CD4-positive, alpha-beta memory T cell (primary cell): Measurements from ENCODE around the gene ACTR1B. TPM values are rescaled to one million over a fixed set of nuclear protein-coding genes. Genes with fewer than 3 reads are reported as not detected.

ENCODE experiments used
- CTCF ChIA-PET: fragments of 350-600 bp; sonication (Branson Sonifier 250); formaldehyde crosslinking; loops from one replicate; lab custom pipeline; 2021; ENCODE audit warnings: inconsistent platforms; ENCODE audit not compliant: partially characterized antibody; lab: Charles Lee
- POLR2A ChIA-PET: fragments of 350-600 bp; sonication (Branson Sonifier 250); formaldehyde crosslinking; loops from one replicate; lab custom pipeline; 2021; ENCODE audit not compliant: partially characterized antibody; lab: Charles Lee
- DNase-seq, 5 donors: peaks; one replicate each; pipeline versions ENCODE4 v3.0.0 to v3.0.0-alpha.2; 2020 to 2022; ENCODE audit warnings: mixed read lengths in 1 of 5
- H3K27ac ChIP-seq: one replicate; pipeline ENCODE4 v1.7.0; 2013; ENCODE audit warnings: low read depth, low read length
- H3K27me3 ChIP-seq: 2 replicates; pipeline ENCODE4 v1.7.0; 2013; ENCODE audit warnings: mild to moderate bottlenecking, low read length, moderate library complexity; ENCODE audit not compliant: insufficient read depth
- H3K36me3 ChIP-seq: 2 replicates; pipeline ENCODE4 v1.7.0; 2013; ENCODE audit warnings: mild to moderate bottlenecking, low read length, moderate library complexity; ENCODE audit not compliant: insufficient read depth
- H3K4me1 ChIP-seq: 2 replicates; pipeline ENCODE4 v1.7.0; 2013; ENCODE audit warnings: mild to moderate bottlenecking, low read length, moderate library complexity; ENCODE audit not compliant: insufficient read depth
- H3K4me3 ChIP-seq, 2 donors: one replicate each; pipeline ENCODE4 v1.7.0; 2013; ENCODE audit warnings: low read length in 2 of 2, mild to moderate bottlenecking in 1 of 2
- H3K9me3 ChIP-seq, 2 donors: one replicate each; pipeline ENCODE4 v1.7.0; 2013; ENCODE audit warnings: low read length in 2 of 2, control low read depth in 1 of 2; ENCODE audit not compliant: control insufficient read depth in 1 of 2
- H3K27ac Mint-ChIP-seq, 7 donors: one replicate each; pipeline ENCODE4 v1.8.0; 2020 to 2021; ENCODE audit warnings: mixed read lengths in 7 of 7, mild to moderate bottlenecking in 6 of 7, inconsistent platforms in 3 of 7, moderate library complexity in 3 of 7
- H3K27me3 Mint-ChIP-seq, 2 donors: one replicate each; pipeline ENCODE4 v1.8.0; 2020 to 2021; ENCODE audit warnings: mixed read lengths in 2 of 2
- H3K36me3 Mint-ChIP-seq, 2 donors: one replicate each; pipeline ENCODE4 v1.8.0; 2020 to 2021; ENCODE audit warnings: mixed read lengths in 2 of 2, inconsistent platforms in 1 of 2, mild to moderate bottlenecking in 1 of 2
- H3K4me1 Mint-ChIP-seq, 4 donors: one replicate each; pipeline ENCODE4 v1.8.0; 2020 to 2021; ENCODE audit warnings: mixed read lengths in 4 of 4, mild to moderate bottlenecking in 1 of 4
- H3K4me3 Mint-ChIP-seq, 8 donors: one replicate each; pipeline ENCODE4 v1.8.0; 2020 to 2021; ENCODE audit warnings: mixed read lengths in 8 of 8, mild to moderate bottlenecking in 7 of 8, moderate library complexity in 6 of 8, inconsistent platforms in 3 of 8
- H3K9me3 Mint-ChIP-seq, 8 donors: one replicate each; pipeline ENCODE4 v1.8.0; 2020 to 2021; ENCODE audit warnings: mixed read lengths in 8 of 8, mild to moderate bottlenecking in 5 of 8, inconsistent platforms in 3 of 8, moderate library complexity in 1 of 8
- intact Hi-C: fragments of 100-400 bp; cut with micrococcal nuclease; formaldehyde crosslinking; loops from one replicate; pipeline ENCODE4 v1.15.1; 2023
- polyA plus RNA-seq, 2 donors: library from polyadenylated mRNA; unstranded; fragments of 300-500 nt; fragmentation: Illumina TruSeq; gene quantifications; one replicate each; pipeline ENCODE4 v1.2.3, GENCODE V29; 2021
- total RNA-seq, 2 experiments: library from RNA; stranded (reverse); gene quantifications; one replicate each; pipeline ENCODE4 v1.2.3, GENCODE V29; 2021

The ACTR1B gene
- total and polyA plus RNA-seq, 4 experiments from 2014 or later, result 12.0 to 97.6 (median 55.8) TPM

DNA sequence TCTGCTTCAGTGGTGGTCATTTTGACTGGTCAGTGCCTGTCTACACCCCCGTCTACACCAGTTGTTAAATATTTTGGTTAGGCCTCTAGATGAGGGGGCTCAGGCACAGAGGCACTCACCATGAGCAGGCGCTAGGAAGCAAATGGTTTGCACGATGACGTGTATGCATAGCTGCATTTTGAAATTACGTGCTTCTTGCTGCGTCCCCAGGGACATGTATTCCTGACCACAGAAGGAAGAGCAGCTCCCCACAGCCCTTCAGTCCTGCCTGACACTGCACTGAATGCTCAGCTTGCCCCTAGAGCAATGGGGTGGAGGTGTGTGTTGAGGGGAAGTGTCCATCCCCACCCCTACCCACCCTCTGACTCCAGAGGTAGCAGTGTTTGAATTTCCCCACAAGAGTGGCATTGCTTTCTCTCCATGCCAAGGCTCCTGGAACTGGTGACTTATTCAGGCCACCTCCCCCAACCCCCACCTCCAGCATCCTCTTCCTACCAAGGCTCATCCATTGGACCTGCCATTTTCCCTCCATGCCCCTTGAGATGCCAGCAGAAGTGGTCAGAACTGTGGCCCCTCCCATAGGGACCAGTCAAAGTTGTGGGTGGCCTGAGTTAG is 38.1 kb upstream of the ACTR1B start:
- H3K9me3 Mint-ChIP-seq, result no peaks in the 10 kb centered on the region
- no peak overlapping the region for H3K4me3 Mint-ChIP-seq
- intact Hi-C loops, result no loop called here
- ChIA-PET POLR2A (interaction anchor here (0.6 kb wide), 1 partner anchor 28 kb away, joined by 3 read pairs; no protein-coding TSS in a partner anchor), CTCF (interaction anchor here (2.3 to 9.1 kb wide), 3 partner anchors 36 to 111 kb away, joined by 7 to 166 read pairs (median 59); partner anchors contain the start of gene ACTR1B)
- Histone ChIP-seq H3K4me3 (no peak overlapping the region), H3K9me3 (no peaks in the 10 kb centered on the region), H3K36me3 (no peaks in the 10 kb centered on the region), H3K27ac (no peak overlapping the region), H3K27me3 (no peaks in the 10 kb centered on the region), H3K4me1 (no peaks in the 10 kb centered on the region)
- H3K27ac Mint-ChIP-seq, result no peak overlapping the region
- H3K27me3 Mint-ChIP-seq, result no peaks in the 10 kb centered on the region
- H3K4me1 Mint-ChIP-seq, result peaks cover 4 to 6% (median 5%) of the 10 kb centered on the region in 4 donors
- H3K36me3 Mint-ChIP-seq, result no peaks in the 10 kb centered on the region
- DNase-seq, result no peak

DNA sequence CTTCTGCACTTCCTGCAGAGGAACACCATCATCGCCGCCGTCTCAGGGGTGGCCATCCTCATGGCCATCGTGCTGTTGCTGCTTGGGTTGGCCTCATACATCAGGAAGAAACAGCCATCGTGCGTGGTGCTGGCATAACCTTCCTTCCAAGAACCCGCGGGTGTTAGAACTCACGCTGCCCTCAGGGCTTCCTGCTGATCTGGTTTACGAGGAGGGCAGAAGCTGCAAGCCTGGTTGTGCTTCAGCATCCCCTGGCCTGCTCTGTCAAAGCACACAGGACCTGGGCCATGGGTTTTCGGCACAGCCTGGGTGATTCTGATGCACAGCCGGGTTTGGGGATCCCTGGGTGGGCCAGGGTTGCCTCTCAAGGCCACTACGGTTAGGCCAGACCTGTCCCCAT is 37.3 kb upstream of the ACTR1B start:
- no peak overlapping the region for H3K4me3 Mint-ChIP-seq
- POLR2A ChIA-PET, result no interaction called here
- no peak overlapping the region for H3K27ac Mint-ChIP-seq
- no peaks in the 10 kb centered on the region for H3K4me1 ChIP-seq
- no peak for DNase-seq
- CTCF ChIA-PET, result interaction anchor here (1.2 to 9.1 kb wide), 8 partner anchors 7 to 110 kb away, joined by 4 to 166 read pairs (median 40); partner anchors contain the start of genes ACTR1B and ANKRD36B
- no peaks in the 10 kb centered on the region for H3K9me3 Mint-ChIP-seq
- H3K27me3 Mint-ChIP-seq, result no peaks in the 10 kb centered on the region
- no peaks in the 10 kb centered on the region for H3K36me3 ChIP-seq
- no peak overlapping the region for H3K27ac ChIP-seq
- peaks cover 4 to 8% (median 6%) of the 10 kb centered on the region in 4 donors for H3K4me1 Mint-ChIP-seq
- intact Hi-C loops, result no loop called here
- no peaks in the 10 kb centered on the region for H3K36me3 Mint-ChIP-seq
- no peaks in the 10 kb centered on the region for H3K27me3 ChIP-seq
- no peak overlapping the region for H3K4me3 ChIP-seq
- no peaks in the 10 kb centered on the region for H3K9me3 ChIP-seq

GRCh38 chr2:97699765-97700444 is 36.1 kb upstream of the ACTR1B start:
- peak overlapping the region in 4 of 7 donors; percentile 24 to 80 (median 58) for H3K27ac Mint-ChIP-seq
- H3K36me3 ChIP-seq, result no peaks in the 10 kb centered on the region
- peak; percentile 50 to 68 (median 60) for DNase-seq
- ChIA-PET CTCF (interaction anchor here (0.7 to 9.1 kb wide), 26 partner anchors 9 to 690 kb away, joined by 3 to 166 read pairs (median 6); partner anchors contain the start of genes ACTR1B, ANKRD36B, COX5B and ZAP70), POLR2A (interaction anchor here (0.7 to 4.5 kb wide), 9 partner anchors 9 to 110 kb away, joined by 3 to 61 read pairs (median 4); partner anchors contain the start of genes ANKRD36B and ZAP70)
- H3K27me3 ChIP-seq, result no peaks in the 10 kb centered on the region
- no peaks in the 10 kb centered on the region for H3K9me3 Mint-ChIP-seq
- no peaks in the 10 kb centered on the region for H3K9me3 ChIP-seq
- H3K4me1 ChIP-seq, result no peaks in the 10 kb centered on the region
- no peaks in the 10 kb centered on the region for H3K27me3 Mint-ChIP-seq
- no peaks in the 10 kb centered on the region for H3K36me3 Mint-ChIP-seq
- H3K27ac ChIP-seq, result no peak overlapping the region
- peaks cover 4 to 8% (median 6%) of the 10 kb centered on the region in 4 donors for H3K4me1 Mint-ChIP-seq
- no peak overlapping the region for H3K4me3 ChIP-seq
- H3K4me3 Mint-ChIP-seq, result no peak overlapping the region
- intact Hi-C loops, result loop anchor here (1.0 kb wide), 1 partner anchor 48 kb away; no protein-coding TSS in a partner anchor

GRCh38 chr2:97698530-97698929 is 34.7 kb upstream of the ACTR1B start:
- intact Hi-C loops, result no loop called here

GRCh38 chr2:97697252-97698235 is 33.7 kb upstream of the ACTR1B start:
- CTCF ChIA-PET, result interaction anchor here (0.7 to 9.1 kb wide), 18 partner anchors 8 to 1126 kb away, joined by 3 to 166 read pairs (median 8); partner anchors contain the start of genes ACTR1B, ANKRD36B, COX5B and ZAP70
- no peaks in the 10 kb centered on the region for H3K27me3 ChIP-seq
- no peaks in the 10 kb centered on the region for H3K4me1 ChIP-seq
- H3K27me3 Mint-ChIP-seq, result no peaks in the 10 kb centered on the region
- peak overlapping the region in 5 of 7 donors; percentile 37 to 88 (median 70) for H3K27ac Mint-ChIP-seq
- H3K4me1 Mint-ChIP-seq, result peaks cover 4 to 8% (median 6%) of the 10 kb centered on the region in 4 donors
- intact Hi-C loops, result loop anchor here (1.0 kb wide), 1 partner anchor 33 kb away; the partner anchor contains the start of gene ACTR1B
- H3K9me3 ChIP-seq, result no peaks in the 10 kb centered on the region
- H3K36me3 ChIP-seq, result no peaks in the 10 kb centered on the region
- H3K4me3 ChIP-seq, result no peak overlapping the region
- H3K27ac ChIP-seq, result no peak overlapping the region
- POLR2A ChIA-PET, result interaction anchor here (1.5 to 4.5 kb wide), 5 partner anchors 15 to 107 kb away, joined by 4 to 61 read pairs (median 19); partner anchors contain the start of genes ACTR1B, ANKRD36B, COX5B and ZAP70
- H3K4me3 Mint-ChIP-seq, result peak overlapping the region in 3 of 8 donors; percentile 4 to 61 (median 23)
- DNase-seq, result peak; percentile 84 to 88 (median 87)
- H3K9me3 Mint-ChIP-seq, result peaks cover 0 to 2% (median 0%) of the 10 kb centered on the region in 8 donors
- no peaks in the 10 kb centered on the region for H3K36me3 Mint-ChIP-seq

More at GRCh38 chr2:97698530-97698929, 34.7 kb upstream of the ACTR1B start:
- DNase-seq, result no peak
- no peak overlapping the region for H3K4me3 Mint-ChIP-seq
- ChIA-PET CTCF (interaction anchor here (1.1 to 9.1 kb wide), 18 partner anchors 10 to 691 kb away, joined by 3 to 166 read pairs (median 14); partner anchors contain the start of genes ACTR1B, ANKRD36B, COX5B and ZAP70), POLR2A (interaction anchor here (1.5 to 4.5 kb wide), 5 partner anchors 14 to 108 kb away, joined by 4 to 61 read pairs (median 19); partner anchors contain the start of genes ACTR1B, ANKRD36B, COX5B and ZAP70)
- H3K4me3 ChIP-seq, result no peak overlapping the region
- no peaks in the 10 kb centered on the region for H3K36me3 ChIP-seq
- peak overlapping the region in 1 of 7 donors; percentile 53 for H3K27ac Mint-ChIP-seq
- no peak overlapping the region for H3K27ac ChIP-seq
- no peaks in the 10 kb centered on the region for H3K9me3 ChIP-seq
- no peaks in the 10 kb centered on the region for H3K27me3 ChIP-seq
- no peaks in the 10 kb centered on the region for H3K36me3 Mint-ChIP-seq
- H3K9me3 Mint-ChIP-seq, result peaks cover 0 to 2% (median 0%) of the 10 kb centered on the region in 8 donors
- no peaks in the 10 kb centered on the region for H3K4me1 ChIP-seq
- peaks cover 4 to 8% (median 6%) of the 10 kb centered on the region in 4 donors for H3K4me1 Mint-ChIP-seq
- H3K27me3 Mint-ChIP-seq, result no peaks in the 10 kb centered on the region

DNA sequence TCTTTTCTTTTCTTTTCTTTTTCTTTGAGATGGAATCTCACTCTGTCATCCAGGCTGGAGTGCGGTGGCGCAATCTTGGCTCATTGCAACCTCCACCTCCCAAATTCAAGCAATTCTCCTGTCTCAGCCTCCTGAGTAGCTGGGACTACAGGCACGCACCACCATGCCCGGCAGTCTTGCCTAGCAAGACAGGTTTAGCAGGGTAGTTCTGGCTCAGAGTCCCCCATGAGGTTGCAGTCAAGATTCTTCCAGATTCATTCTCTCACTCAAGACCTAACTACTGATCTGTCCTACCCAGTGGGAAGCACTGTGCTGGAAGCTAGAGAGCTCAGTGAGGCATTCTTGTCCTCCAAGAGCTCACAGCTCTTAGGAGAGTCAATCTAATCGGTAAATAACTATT is 31.9 kb upstream of the ACTR1B start:
- Mint-ChIP-seq H3K27ac (no peak overlapping the region), H3K36me3 (no peaks in the 10 kb centered on the region), H3K4me1 (peaks cover 4 to 8% (median 6%) of the 10 kb centered on the region in 4 donors), H3K9me3 (peaks cover 0 to 2% (median 0%) of the 10 kb centered on the region in 8 donors), H3K27me3 (no peaks in the 10 kb centered on the region), H3K4me3 (no peak overlapping the region)
- Histone ChIP-seq H3K4me1 (no peaks in the 10 kb centered on the region), H3K27me3 (no peaks in the 10 kb centered on the region), H3K27ac (no peak overlapping the region), H3K36me3 (no peaks in the 10 kb centered on the region), H3K4me3 (no peak overlapping the region), H3K9me3 (no peaks in the 10 kb centered on the region)
- ChIA-PET POLR2A (interaction anchor here (0.6 kb wide), 1 partner anchor 34 kb away, joined by 4 read pairs; no protein-coding TSS in a partner anchor), CTCF (interaction anchor here (1.1 to 9.1 kb wide), 9 partner anchors 13 to 690 kb away, joined by 3 to 166 read pairs (median 45); partner anchors contain the start of genes ACTR1B, ANKRD36B and COX5B)
- no peak for DNase-seq
- intact Hi-C loops, result no loop called here
